COLO829 (cell line): Measurements from ENCODE around the gene AGPAT4.
"Not testable (repeated sequence)": the region's sequence is repeated elsewhere in the genome, so short reads cannot be mapped to it uniquely, and the experiment has no call there.

Experiments used
- DNase-seq: peaks from one replicate; pipeline ENCODE4 v3.0.0; 2012; ENCODE audit warnings: low spot score

The AGPAT4 gene

GRCh38 chr6:161273752-161274487 is at the start of gene AGPAT4:
TSS of gene AGPAT4 (minus strand) at chr6:161274061. CDS start at chr6:161232213, 41,848 bp downstream.
- DNase-seq, result peak; percentile 78

GRCh38 chr6:161319231-161319630 is 45.4 kb upstream of the AGPAT4 start:
- peak; percentile 24 for DNase-seq

DNA sequence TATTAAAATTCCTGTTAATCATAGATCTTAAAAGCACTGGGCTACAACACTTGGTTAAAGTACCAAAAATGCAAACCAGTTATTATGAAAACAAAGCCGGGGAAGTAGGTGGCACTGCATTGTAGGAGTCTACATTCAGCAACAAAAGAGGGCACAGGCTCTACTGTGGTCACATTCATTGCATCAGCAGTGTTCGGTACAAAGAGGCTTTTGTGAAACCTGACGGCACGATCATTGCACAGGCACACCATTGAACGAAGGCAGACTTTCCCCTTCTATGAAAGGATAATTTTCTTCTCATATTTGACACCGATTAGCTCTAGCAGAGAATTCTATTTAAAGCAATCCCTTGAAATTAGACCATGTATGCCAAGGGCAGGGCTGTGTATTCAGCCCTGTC is 44.6 kb upstream of the AGPAT4 start:
- DNase-seq, result peak; percentile 86

DNA sequence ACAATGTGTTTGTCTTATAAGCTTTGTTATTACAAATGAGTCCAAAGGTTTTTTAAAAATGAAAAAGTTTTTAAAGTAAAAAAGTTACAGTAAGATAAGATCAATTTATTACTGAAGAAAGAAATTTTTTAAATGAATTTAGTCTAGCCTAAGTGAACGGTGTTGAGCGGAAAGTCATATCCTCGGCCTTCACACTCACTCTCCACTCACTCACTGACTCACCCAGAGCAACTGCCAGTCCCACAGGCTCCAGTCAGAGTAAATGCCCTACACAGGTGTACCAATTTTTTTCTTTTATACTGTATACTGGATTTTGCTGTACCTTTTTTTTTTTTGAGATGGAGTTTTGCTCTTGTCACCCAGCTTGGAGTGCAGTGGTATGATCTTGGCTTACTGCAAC is 42.7 kb upstream of the AGPAT4 start:
- DNase-seq, result no peak

DNA sequence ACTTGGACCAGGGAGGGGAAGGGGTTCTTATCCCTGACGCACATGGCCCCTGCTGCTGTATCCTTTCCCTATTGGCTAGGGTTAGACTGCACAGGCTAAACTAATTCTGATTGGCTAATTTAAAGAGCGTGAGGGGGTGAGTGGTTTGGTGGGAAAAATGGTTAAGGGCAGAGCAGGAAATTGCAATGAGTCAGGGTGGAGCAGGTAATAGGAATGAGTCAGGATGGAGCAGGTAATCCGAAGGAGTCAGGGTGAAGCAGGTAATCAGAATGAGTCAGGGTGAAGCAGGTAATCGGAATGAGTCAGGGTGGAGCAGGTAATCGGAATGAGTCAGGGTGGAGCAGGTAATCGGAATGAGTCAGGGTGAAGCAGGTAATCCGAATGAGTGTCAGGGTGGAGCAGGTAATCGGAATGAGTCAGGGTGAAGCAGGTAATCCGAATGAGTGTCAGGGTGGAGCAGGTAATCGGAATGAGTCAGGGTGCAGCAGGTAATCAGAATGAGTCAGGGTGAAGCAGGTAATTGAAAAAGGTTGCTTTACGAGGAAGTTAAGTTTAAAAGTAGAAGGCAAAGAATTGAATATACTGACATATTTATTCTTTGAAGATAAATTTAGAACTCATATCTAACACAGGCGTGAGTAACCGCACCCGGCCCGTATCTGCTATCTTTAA is 41.5 kb upstream of the AGPAT4 start:
- not testable (repeated sequence) for DNase-seq

GRCh38 chr6:161314541-161315245 is 40.8 kb upstream of the AGPAT4 start:
- DNase-seq, result not testable (repeated sequence)

DNA sequence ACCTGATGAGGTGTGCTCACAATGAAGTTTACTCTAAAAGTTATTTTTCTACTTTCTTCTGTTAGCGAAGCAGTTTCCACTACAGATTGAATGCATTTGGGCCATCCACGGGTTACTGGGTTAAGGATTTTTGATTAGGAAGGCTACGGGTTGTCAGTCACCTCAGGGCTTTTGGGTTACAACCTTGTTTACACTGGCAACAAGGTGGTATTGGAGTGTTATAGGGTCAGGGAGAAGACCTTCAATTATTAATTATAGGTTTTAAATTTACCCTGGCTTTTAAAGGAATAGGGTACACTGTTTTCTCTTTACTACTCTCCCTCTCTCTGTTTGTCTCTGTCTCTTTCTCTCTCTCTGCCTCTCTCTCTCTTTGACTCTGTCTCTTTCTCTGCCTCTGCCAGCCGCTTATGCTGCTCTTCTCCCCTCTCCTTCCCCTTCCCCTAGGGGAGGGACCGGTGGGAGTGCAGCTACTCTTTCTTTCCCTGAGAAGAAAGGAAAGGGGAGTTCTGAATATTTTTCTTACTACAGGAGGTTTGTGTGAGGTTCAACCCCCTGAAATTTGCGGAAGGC is 40.2 kb upstream of the AGPAT4 start:
- DNase-seq, result no peak

DNA sequence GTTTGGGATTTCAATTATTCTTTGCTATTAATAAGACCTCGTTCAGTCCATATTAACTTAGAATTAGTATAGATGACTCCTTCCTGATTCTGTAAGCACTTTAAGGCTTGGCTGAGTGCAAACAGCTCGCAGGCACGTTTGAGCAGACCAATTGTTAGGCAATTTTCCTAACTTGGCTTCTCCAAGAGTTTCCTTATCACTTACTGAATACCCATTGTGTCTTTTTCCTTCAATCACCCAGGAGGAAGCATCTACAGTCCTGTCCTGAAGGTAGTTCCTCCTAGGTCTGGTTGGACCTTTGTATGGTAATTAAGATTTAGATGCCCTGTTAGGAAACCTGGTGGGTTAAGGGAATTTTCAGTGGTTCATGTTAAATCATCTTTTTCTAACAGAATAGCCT is 39.6 kb upstream of the AGPAT4 start:
- not testable (repeated sequence) for DNase-seq

- DNase-seq, result not testable (repeated sequence)
These were observed 35.9 kb upstream of the AGPAT4 start for GRCh38 chr6:161309774-161310173.

DNA sequence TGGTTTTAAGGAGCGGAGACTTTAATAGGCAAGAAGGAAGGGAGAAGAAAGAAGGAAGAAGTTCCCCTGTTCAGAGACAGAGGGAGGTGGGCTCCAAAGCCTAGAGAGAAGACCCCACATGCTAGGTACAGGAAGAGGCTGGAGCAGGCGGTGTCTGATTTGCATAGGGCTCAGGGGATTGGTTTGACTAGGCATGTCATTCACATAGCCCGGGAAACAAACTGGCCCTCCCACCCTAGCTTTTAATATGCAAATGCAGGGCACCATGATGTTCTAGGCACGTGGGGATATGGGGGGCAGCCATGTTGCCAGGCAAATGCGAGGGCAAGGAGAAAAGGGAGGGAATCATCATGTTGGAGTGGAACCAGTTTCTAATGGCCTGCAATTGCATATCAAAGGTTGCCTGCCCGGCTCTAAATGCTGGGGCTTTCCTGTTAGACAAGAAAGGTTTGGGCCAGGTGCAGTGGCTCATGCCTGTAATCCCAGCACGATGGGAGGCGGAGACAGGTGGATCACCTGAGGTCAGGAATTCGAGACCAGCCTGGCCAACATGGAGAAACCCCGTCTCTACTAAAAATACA is 34.3 kb upstream of the AGPAT4 start:
- no peak for DNase-seq

- no peak for DNase-seq
These were observed 32.0 kb upstream of the AGPAT4 start for GRCh38 chr6:161305860-161306259.

GRCh38 chr6:161303628-161304340 is 29.9 kb upstream of the AGPAT4 start:
- DNase-seq, result no peak

DNA sequence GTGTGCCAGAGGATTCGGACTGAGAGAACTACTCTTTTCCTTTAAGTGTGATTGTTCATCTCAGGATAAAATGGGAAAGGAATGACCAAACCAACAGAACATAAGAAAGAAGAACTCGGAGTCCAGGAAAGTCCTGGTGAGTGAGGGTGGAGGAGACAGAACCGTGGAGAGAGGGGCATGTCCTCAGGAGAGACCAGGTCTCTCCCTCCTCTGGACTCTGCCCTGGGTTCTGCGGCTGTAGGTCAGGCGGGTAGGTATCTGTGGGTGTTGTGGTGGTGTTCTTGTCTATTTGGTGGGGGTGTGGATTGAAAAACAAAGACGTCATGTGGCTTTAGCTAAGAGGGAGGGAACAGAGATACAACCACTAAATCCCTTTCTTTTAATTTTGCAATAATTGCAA is 29.1 kb upstream of the AGPAT4 start:
- no peak for DNase-seq

DNA sequence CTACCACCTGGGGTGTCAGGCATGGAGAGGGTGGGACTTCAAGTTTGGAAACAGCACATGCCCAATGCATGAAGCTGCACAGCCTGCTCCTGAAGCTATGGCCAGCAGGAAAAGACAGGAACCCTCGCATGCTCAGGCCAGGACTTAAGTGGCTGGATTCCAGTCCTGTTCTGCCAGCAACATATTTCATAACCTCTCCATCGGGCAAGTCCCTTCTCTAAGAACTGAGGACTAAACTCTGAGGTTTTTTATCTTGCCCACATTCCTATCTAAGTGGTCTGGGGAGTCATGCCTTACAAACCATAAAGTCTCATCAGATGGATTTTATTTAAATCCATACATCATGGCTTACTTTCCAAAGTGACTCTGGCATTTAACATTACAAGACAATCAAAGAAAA is 27.5 kb upstream of the AGPAT4 start:
- DNase-seq, result no peak

GRCh38 chr6:161300823-161301222 is 27.0 kb upstream of the AGPAT4 start:
- no peak for DNase-seq

GRCh38 chr6:161299726-161300125 is 25.9 kb upstream of the AGPAT4 start:
- no peak for DNase-seq

GRCh38 chr6:161295784-161296183 is 21.9 kb upstream of the AGPAT4 start:
- DNase-seq, result no peak

DNA sequence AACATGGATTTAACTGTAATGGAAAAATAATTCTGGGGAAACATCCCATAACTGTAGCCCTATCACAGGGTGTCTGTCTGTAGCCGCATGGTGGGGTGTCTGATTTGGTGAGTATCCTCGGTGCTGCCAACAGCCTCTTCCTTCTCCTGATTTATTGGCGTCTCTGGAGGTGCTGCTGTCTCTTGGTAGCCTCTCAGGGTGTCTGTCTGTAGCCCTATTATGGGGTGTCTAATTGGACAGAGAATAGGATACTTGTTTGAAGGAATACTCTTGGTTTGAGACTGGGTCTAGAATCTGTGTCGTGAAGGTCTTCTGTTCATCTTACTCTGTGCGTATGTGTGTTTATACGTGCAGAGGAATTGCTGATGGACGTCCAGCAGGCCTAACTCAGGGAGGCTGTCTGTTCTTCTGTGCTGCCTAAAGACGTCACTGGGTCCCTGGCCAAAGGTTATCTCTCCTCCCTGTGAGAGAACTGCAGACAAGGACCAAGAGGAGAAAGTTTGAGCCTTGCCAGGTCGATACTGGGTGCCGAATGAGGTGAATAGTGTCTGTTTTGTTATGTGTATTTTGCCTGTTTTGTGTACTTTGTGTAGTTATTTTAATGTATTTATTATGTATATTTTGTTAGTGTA is 18.9 kb upstream of the AGPAT4 start:
- DNase-seq, result no peak

- no peak for DNase-seq
These were observed 18.3 kb upstream of the AGPAT4 start for GRCh38 chr6:161292145-161292544.

GRCh38 chr6:161290751-161291150 is 16.9 kb upstream of the AGPAT4 start:
- DNase-seq, result no peak

DNA sequence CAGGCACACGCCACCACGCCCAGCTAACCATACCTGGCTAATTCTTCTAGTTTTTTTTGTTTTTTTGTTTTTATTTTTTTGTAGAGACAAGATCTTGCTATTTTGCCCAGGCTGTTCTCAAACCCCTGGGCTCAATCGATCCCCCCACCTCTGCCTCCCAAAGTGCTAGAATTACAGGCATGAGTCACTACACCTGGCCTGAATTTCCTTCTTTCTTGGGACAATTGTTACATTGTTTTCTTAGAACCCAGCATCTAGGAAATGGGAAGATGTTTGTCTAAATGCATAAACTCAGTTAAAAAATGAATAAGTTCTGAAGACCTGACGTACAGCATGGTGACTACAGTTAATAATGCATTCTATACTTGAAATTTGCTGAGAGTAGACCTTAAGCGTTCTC is 10.8 kb upstream of the AGPAT4 start:
- DNase-seq, result no peak
